Keratinocyte (primary cell): ENCODE data around the gene ARSH. TPM values are rescaled to one million over a fixed set of nuclear protein-coding genes. Genes with fewer than 3 reads are reported as not detected.
"Not testable (repeated sequence)": the region's sequence is repeated elsewhere in the genome, so short reads cannot be mapped to it uniquely, and the experiment has no call there.

ENCODE experiments used
- DNase-seq: peaks from one replicate; pipeline ENCODE4 v3.0.0-alpha.2; 2011; ENCODE audit warnings: low read depth, missing footprints, low spot score
- FAIRE-seq: peaks from 2 replicates; lab custom pipeline; 2011; peaks lifted over from hg19 to GRCh38; lab: Jason Lieb, UNC
- H2AFZ ChIP-seq: 2 replicates; pipeline ENCODE4 v1.6.0; 2012; ENCODE audit warnings: low read length, control low read depth, inconsistent platforms; ENCODE audit not compliant: control insufficient read depth
- H3K27ac ChIP-seq: 2 replicates; pipeline ENCODE4 v1.5.1; 2011; ENCODE audit warnings: low read length; ENCODE audit not compliant: control insufficient read depth, insufficient read depth
- H3K27me3 ChIP-seq: 3 replicates; pipeline ENCODE4 v1.6.0; 2011; ENCODE audit warnings: low read length; ENCODE audit not compliant: control insufficient read depth, insufficient read depth; ENCODE audit errors: extremely low read depth
- H3K36me3 ChIP-seq, 2 experiments: 2 replicates in 1 of 2; 3 replicates in 1 of 2; pipeline ENCODE4 v1.5.1; 2011; ENCODE audit warnings: low read length in 2 of 2, mild to moderate bottlenecking in 1 of 2; ENCODE audit not compliant: control insufficient read depth in 2 of 2, insufficient read depth in 2 of 2; ENCODE audit errors: extremely low read depth in 1 of 2
- H3K4me1 ChIP-seq: 3 replicates; pipeline ENCODE4 v1.5.1; 2011; ENCODE audit warnings: low read length; ENCODE audit not compliant: control insufficient read depth, insufficient read depth; ENCODE audit errors: extremely low read depth
- H3K4me2 ChIP-seq: 3 replicates; pipeline ENCODE4 v1.6.0; 2011; ENCODE audit warnings: low read depth, low read length; ENCODE audit not compliant: control insufficient read depth, insufficient read depth; ENCODE audit errors: extremely low read depth
- H3K4me3 ChIP-seq, 3 experiments: fragments of 200-600 bp in 1 of 3; sonication (generic) in 1 of 3; 2 replicates in 2 of 3; 3 replicates in 1 of 3; pipeline ENCODE4 v1.5.1; 2011 to 2016; ENCODE audit warnings: low read length in 3 of 3, mild to moderate bottlenecking in 3 of 3, control low read depth in 2 of 3, inconsistent platforms in 1 of 3, low read depth in 1 of 3, mixed read lengths in 1 of 3, mixed run types in 1 of 3, moderate library complexity in 1 of 3; ENCODE audit not compliant: control insufficient read depth in 2 of 3, insufficient read depth in 2 of 3; ENCODE audit errors: extremely low read depth in 1 of 3
- H3K79me2 ChIP-seq: 2 replicates; pipeline ENCODE4 v1.6.0; 2012; ENCODE audit warnings: low read length; ENCODE audit not compliant: control insufficient read depth, insufficient read depth
- H3K9ac ChIP-seq: 3 replicates; pipeline ENCODE4 v1.6.0; 2011; ENCODE audit warnings: low read length; ENCODE audit not compliant: control insufficient read depth, insufficient read depth; ENCODE audit errors: extremely low read depth
- H3K9me1 ChIP-seq: 3 replicates; pipeline ENCODE4 v1.6.0; 2011; ENCODE audit warnings: low read length; ENCODE audit not compliant: control insufficient read depth, insufficient read depth; ENCODE audit errors: extremely low read depth
- H3K9me3 ChIP-seq: 2 replicates; pipeline ENCODE4 v1.5.1; 2012; ENCODE audit warnings: low read depth, low read length; ENCODE audit not compliant: control insufficient read depth
- H4K20me1 ChIP-seq: 3 replicates; pipeline ENCODE4 v1.6.0; 2011; ENCODE audit warnings: low read length; ENCODE audit not compliant: control insufficient read depth, insufficient read depth; ENCODE audit errors: extremely low read depth
- EZH2 ChIP-seq: IDR thresholded peaks from one replicate; pipeline ENCODE4 v1.6.1; 2012; ENCODE audit warnings: inconsistent platforms, mild to moderate bottlenecking, low read length, moderate library complexity
- dilution Hi-C: fragments of 300-500 bp; cut with MboI; formaldehyde crosslinking; loops from one replicate; pipeline ENCODE4 v1.7.0; 2020; ENCODE audit warnings: low sequenced_read_pairs; ENCODE audit not compliant: extremely low pct_ligation_motif_present
- polyA plus RNA-seq, 5 experiments: library from polyadenylated mRNA; depleted of rRNA in 3 of 5; stranded (reverse) in 3 of 5; stranded (forward) in 1 of 5; unstranded in 1 of 5; fragments of >200 nt; gene quantifications; 1 replicate in 1 of 5; 2 replicates in 3 of 5; 3 replicates in 1 of 5; pipeline versions ENCODE4 v1.2.1 to v1.2.3, GENCODE V29; 2011 to 2012; ENCODE audit warnings: missing spikeins in 2 of 5, low read depth in 1 of 5, low replicate concordance in 1 of 5
- TF ChIP-seq, protein P1 (sequence below), 3 experiments: IDR thresholded peaks in 1 of 3; conservative IDR thresholded peaks in 1 of 3; optimal IDR thresholded peaks in 1 of 3; 2 replicates in 2 of 3; 3 replicates in 1 of 3; pipeline versions ENCODE3 to v1.5.1; 2011; ENCODE audit warnings: low read length in 3 of 3, mild to moderate bottlenecking in 3 of 3, moderate library complexity in 2 of 3, control low read depth in 1 of 3, inconsistent platforms in 1 of 3; ENCODE audit not compliant: insufficient read depth in 2 of 3; ENCODE audit errors: extremely low read depth in 1 of 3

The ARSH gene
- polyA plus RNA-seq, 1 donor (not counting 4 experiments of a cell fraction or from before 2014, with no cell fraction given), result not detected

DNA sequence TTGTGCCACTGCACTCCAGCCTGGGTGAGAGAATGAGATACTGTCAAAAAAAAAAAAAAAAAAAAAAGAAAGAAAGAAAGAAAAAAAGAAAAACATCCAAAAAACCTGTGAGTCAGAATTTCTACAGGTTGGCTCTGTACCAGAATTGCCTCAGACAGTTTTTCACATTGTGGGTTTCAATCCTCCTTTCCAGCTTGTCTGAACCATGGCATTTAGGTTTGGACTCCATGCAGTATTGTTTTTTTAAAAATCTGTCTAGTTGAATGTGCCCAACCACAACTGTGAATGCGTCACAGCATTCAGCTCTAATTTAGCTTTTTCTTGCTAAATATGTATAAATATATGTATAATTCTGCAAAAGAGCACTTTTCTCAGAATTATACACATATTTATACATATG lies 31.4 kb upstream of the ARSH start:
- FAIRE-seq (no peak), DNase-seq (no peak)
- no peaks in the 10 kb centered on the region for H4K20me1 ChIP-seq
- H3K36me3 ChIP-seq, result no peaks in the 10 kb centered on the region
- no peak overlapping the region for H3K4me2 ChIP-seq
- H3K9me1 ChIP-seq, result no peaks in the 10 kb centered on the region
- no peaks in the 10 kb centered on the region for H3K27me3 ChIP-seq
- no peaks in the 10 kb centered on the region for H3K4me1 ChIP-seq
- H2AFZ ChIP-seq, result no peak overlapping the region
- no peak overlapping the region for H3K9ac ChIP-seq
- H3K9me3 ChIP-seq, result no peaks in the 10 kb centered on the region
- no peak overlapping the region for H3K27ac ChIP-seq
- H3K79me2 ChIP-seq, result no peaks in the 10 kb centered on the region
- dilution Hi-C loops, result no loop called here
- no peak for TF ChIP-seq EZH2
- TF ChIP-seq, protein P1, sequence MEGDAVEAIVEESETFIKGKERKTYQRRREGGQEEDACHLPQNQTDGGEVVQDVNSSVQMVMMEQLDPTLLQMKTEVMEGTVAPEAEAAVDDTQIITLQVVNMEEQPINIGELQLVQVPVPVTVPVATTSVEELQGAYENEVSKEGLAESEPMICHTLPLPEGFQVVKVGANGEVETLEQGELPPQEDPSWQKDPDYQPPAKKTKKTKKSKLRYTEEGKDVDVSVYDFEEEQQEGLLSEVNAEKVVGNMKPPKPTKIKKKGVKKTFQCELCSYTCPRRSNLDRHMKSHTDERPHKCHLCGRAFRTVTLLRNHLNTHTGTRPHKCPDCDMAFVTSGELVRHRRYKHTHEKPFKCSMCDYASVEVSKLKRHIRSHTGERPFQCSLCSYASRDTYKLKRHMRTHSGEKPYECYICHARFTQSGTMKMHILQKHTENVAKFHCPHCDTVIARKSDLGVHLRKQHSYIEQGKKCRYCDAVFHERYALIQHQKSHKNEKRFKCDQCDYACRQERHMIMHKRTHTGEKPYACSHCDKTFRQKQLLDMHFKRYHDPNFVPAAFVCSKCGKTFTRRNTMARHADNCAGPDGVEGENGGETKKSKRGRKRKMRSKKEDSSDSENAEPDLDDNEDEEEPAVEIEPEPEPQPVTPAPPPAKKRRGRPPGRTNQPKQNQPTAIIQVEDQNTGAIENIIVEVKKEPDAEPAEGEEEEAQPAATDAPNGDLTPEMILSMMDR (optimal IDR thresholded peaks at IDR 0.05 in 1 of 3, IDR thresholded peaks at IDR 0.05 in 1 of 3, conservative IDR thresholded peaks at IDR 0.05 in 1 of 3; ENCODE audit: extremely low read depth in 1 of 3, insufficient read depth in 2 of 3, low read length in 3 of 3), result no peak
- H3K4me3 ChIP-seq, result no peak overlapping the region

DNA sequence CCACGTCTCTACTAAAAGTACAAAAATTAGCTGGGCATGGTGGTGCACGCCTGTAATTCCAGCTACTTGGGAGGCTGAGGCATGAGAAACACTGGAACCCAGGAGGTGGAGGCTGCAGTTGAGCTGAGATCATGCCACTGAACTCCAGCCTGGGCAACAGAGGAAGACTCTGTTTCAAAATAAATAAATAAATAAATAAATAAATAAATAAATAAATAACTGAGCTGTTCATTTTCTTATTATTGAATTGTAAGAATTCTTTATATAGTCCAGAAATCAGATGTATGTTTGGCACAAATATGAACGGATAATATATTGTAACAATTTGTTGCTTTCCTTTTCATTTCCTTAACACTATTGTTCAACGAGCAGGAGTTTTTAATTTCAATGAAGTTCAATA lies 27.7 kb upstream of the ARSH start:
- FAIRE-seq, H3K36me3 ChIP-seq, DNase-seq, H3K4me3 ChIP-seq, H3K4me1 ChIP-seq, H4K20me1 ChIP-seq, dilution Hi-C loops, H3K4me2 ChIP-seq, H3K79me2 ChIP-seq, H3K9ac ChIP-seq, H3K9me3 ChIP-seq, H3K27me3 ChIP-seq, H3K27ac ChIP-seq, H3K9me1 ChIP-seq, H2AFZ ChIP-seq: not testable (repeated sequence)

DNA sequence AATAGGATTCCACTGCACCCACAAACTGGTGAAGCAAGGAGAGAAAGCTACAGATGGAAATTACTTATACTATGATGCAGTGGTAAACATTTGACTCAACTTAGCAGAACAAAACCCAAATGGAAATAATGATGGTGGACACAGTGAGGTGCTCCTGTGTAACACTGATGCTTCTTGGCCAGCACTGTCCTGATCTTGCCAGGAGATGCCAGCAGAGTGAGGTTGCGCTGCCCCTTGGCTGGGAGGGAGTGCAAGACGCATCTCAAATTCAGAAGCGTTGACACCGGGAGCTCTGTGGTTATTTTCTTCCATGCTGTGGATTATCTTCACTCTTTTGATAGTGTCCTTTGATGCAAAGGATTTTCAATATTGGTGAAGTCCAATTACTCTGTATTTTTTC lies 22.0 kb upstream of the ARSH start:
- TF ChIP-seq EZH2, result no peak
- TF ChIP-seq, protein P1 (optimal IDR thresholded peaks at IDR 0.05 in 1 of 3, IDR thresholded peaks at IDR 0.05 in 1 of 3, conservative IDR thresholded peaks at IDR 0.05 in 1 of 3; ENCODE audit: extremely low read depth in 1 of 3, insufficient read depth in 2 of 3, low read length in 3 of 3), result no peak
- H3K27ac ChIP-seq, result no peak overlapping the region
- H3K4me2 ChIP-seq, result no peak overlapping the region
- no peaks in the 10 kb centered on the region for H3K9me1 ChIP-seq
- no peaks in the 10 kb centered on the region for H3K9me3 ChIP-seq
- no peaks in the 10 kb centered on the region for H4K20me1 ChIP-seq
- FAIRE-seq, result no peak
- H2AFZ ChIP-seq, result no peak overlapping the region
- no peaks in the 10 kb centered on the region for H3K79me2 ChIP-seq
- no peaks in the 10 kb centered on the region for H3K27me3 ChIP-seq
- no peak overlapping the region for H3K9ac ChIP-seq
- no peak for DNase-seq
- H3K36me3 ChIP-seq, result no peaks in the 10 kb centered on the region
- H3K4me1 ChIP-seq, result no peaks in the 10 kb centered on the region
- no peak overlapping the region for H3K4me3 ChIP-seq
- dilution Hi-C loops, result no loop called here
